Adrenal gland (tissue), 12 donors: Measurements from ENCODE around the gene CD53. TPM values are rescaled to one million over a fixed set of nuclear protein-coding genes. Genes with fewer than 3 reads are reported as not detected.

ENCODE experiments used
- DNase-seq, 7 donors: peaks; one replicate each; pipeline ENCODE4 v3.0.0-alpha.2; 2019 to 2020
- H3K27ac ChIP-seq, 5 donors: fragments of 200-600 bp; sonication (generic) in 4 of 5; 1 replicate in 3 of 5; 2 replicates in 2 of 5; pipeline versions ENCODE4 v1.5.1 to v1.8.0; 2016 to 2020; ENCODE audit warnings: mild to moderate bottlenecking in 1 of 5
- H3K27me3 ChIP-seq: fragments of 200-600 bp; 2 replicates; pipeline ENCODE4 v1.8.0; 2021
- H3K36me3 ChIP-seq, 2 donors: fragments of 200-600 bp; replicated peaks in 1 of 2; 1 replicate in 1 of 2; 2 replicates in 1 of 2; pipeline versions ENCODE4 v1.5.1 to v1.8.0; 2018 to 2022
- H3K4me1 ChIP-seq, 2 donors: fragments of 200-600 bp; replicated peaks in 1 of 2; 1 replicate in 1 of 2; 2 replicates in 1 of 2; pipeline versions ENCODE4 v1.5.1 to v1.8.0; 2018 to 2021
- H3K4me3 ChIP-seq, 4 donors: fragments of 200-600 bp; sonication (generic) in 3 of 4; one replicate each; pipeline ENCODE4 v1.5.1; 2016 to 2018
- H3K9me3 ChIP-seq, 3 donors: fragments of 200-600 bp; sonication (generic) in 1 of 3; replicated peaks in 1 of 3; 1 replicate in 2 of 3; 2 replicates in 1 of 3; pipeline versions ENCODE4 v1.5.1 to v1.8.0; 2016 to 2021
- POLR2A ChIP-seq, 2 donors: fragments of 450-650 bp; IDR thresholded peaks; one replicate each; pipeline ENCODE4 v1.6.1; 2017; ENCODE audit warnings: antibody characterized with exemption in 2 of 2, mild to moderate bottlenecking in 2 of 2, moderate library complexity in 1 of 2
- WGBS, 4 donors: extraction: QIAGEN DNeasy Blood & Tissue Kit in 2 of 4; methylation state at CpG; one replicate each; pipeline versions ENCODE4 v1.1.5 to v1.1.7; 2013 to 2017; 5-methylcytosine and 5-hydroxymethylcytosine counted together
- intact Hi-C, 2 donors: fragments of 100-400 bp; cut with DNase I; formaldehyde crosslinking; loops; one replicate each; pipeline versions ENCODE4 v1.14.1 to v1.15.0; 2022 to 2023
- polyA plus RNA-seq, 3 donors: library from polyadenylated mRNA; stranded (reverse); fragments of 200-250 nt in 2 of 3; fragments of 350-450 nt in 1 of 3; fragmentation: Illumina TruSeq in 1 of 3; extraction: RNeasy Lipid Tissue Mini Kit (QIAGEN cat#74804) in 1 of 3; gene quantifications; one replicate each; pipeline ENCODE4 v1.2.3, GENCODE V29; 2013 to 2014
- total RNA-seq, 9 donors: library from RNA; depleted of rRNA in 4 of 9; stranded (reverse); fragments of >200 nt in 4 of 9; fragments of 120-200 nt in 1 of 9; fragmentation: NEBNext Ultra II Directional in 1 of 9; extraction: Animal tissue kit (Norgen Biotek cat#: 25700) in 1 of 9; gene quantifications; one replicate each; pipeline versions ENCODE4 v1.1.0 to v1.2.4, GENCODE V29; 2013 to 2023
- TF ChIP-seq, protein P1 (sequence below), 6 experiments: fragments of 450-650 bp in 4 of 6; fragments of 200-600 bp in 2 of 6; sonication (generic) in 1 of 6; IDR thresholded peaks; 1 replicate in 5 of 6; 2 replicates in 1 of 6; pipeline versions ENCODE4 v1.5.1 to v1.8.0; 2016 to 2021; ENCODE audit warnings: antibody characterized with exemption in 6 of 6, mild to moderate bottlenecking in 2 of 6, moderate library complexity in 1 of 6
- donor health status: healthy with polysubstance abuse.
- donor health status: Bipolar disorder and iron deficiency.
- donor health status: DM: yes; HTN: yes; CAD: no.
- donor health status: DM: no; HTN: no; CAD: no.
- donor health status: DM: no; HTN: no; CAD: no.
- donor health status: DM: yes; HTN: yes; CAD: no.

CD53 gene
- total and polyA plus RNA-seq, 12 donors: 6.8 to 99.1 (median 37.9) TPM

DNA sequence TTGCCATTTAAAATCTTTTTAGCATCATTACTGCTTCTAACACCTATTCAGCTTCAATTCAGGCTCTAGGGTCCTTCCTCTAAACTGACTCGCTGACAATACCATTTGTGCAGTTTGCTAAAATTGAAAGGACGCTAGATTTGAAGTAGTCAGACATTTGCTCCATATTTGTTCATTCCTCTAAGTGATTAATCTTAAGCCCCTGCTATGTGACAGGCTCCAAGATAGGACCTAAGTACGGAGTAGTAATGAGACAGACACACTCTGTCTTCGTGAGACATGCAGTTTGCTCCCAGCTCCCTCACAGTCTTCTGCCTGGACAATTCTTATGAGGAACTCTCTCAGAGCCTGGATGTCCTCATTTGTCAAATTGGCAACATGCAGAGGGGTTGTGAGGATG, 26.1 kb upstream of the CD53 start:
- WGBS, 4 donors: 51 to 66% (median 55%) methylated on average over 4 of the region's 4 CpGs
- DNase-seq: no peak

DNA sequence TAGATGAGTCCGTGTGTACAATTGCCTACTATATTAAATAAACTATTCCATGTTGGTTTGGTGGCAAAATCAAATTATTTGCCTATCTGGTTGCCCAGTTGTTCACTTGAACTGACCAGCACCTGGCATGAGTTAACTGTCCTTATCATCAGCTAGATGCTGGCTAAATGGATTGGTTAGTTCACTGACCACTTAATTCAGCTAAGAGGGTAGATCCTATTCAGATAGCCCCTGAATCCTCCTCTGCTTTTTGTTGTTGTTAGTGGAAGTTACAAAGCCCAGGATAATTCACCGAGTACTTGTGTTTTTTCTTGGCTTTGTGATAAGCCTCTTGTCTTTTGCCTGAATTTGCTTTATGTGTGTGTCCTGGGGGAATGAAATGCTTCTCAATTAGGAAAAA, 22.8 kb upstream of the CD53 start:
- H3K27me3 ChIP-seq: no peaks in the 10 kb centered on the region
- H3K4me3 ChIP-seq: no peak overlapping the region
- 40 to 57% (median 48%) methylated on average over 2 of the region's 2 CpGs for WGBS, 4 donors
- DNase-seq: no peak
- intact Hi-C loops: no loop called here
- no peaks in the 10 kb centered on the region for H3K36me3 ChIP-seq
- H3K9me3 ChIP-seq: no peaks in the 10 kb centered on the region
- H3K27ac ChIP-seq: no peak overlapping the region
- TF ChIP-seq POLR2A (IDR thresholded peaks at IDR 0.05): no peak
- TF ChIP-seq, protein P1, sequence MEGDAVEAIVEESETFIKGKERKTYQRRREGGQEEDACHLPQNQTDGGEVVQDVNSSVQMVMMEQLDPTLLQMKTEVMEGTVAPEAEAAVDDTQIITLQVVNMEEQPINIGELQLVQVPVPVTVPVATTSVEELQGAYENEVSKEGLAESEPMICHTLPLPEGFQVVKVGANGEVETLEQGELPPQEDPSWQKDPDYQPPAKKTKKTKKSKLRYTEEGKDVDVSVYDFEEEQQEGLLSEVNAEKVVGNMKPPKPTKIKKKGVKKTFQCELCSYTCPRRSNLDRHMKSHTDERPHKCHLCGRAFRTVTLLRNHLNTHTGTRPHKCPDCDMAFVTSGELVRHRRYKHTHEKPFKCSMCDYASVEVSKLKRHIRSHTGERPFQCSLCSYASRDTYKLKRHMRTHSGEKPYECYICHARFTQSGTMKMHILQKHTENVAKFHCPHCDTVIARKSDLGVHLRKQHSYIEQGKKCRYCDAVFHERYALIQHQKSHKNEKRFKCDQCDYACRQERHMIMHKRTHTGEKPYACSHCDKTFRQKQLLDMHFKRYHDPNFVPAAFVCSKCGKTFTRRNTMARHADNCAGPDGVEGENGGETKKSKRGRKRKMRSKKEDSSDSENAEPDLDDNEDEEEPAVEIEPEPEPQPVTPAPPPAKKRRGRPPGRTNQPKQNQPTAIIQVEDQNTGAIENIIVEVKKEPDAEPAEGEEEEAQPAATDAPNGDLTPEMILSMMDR (IDR thresholded peaks at IDR 0.05): no peak
- H3K4me1 ChIP-seq: no peaks in the 10 kb centered on the region

More for the DNA sequence above, 26.1 kb upstream of the CD53 start:
- Histone ChIP-seq H3K27ac (no peak overlapping the region), H3K27me3 (peaks cover 4% of the 10 kb centered on the region), H3K9me3 (no peaks in the 10 kb centered on the region), H3K4me3 (no peak overlapping the region), H3K36me3 (no peaks in the 10 kb centered on the region), H3K4me1 (no peaks in the 10 kb centered on the region)
- TF ChIP-seq, protein P1 (IDR thresholded peaks at IDR 0.05): no peak
- no peak for TF ChIP-seq POLR2A (IDR thresholded peaks at IDR 0.05)
- intact Hi-C loops: no loop called here

DNA sequence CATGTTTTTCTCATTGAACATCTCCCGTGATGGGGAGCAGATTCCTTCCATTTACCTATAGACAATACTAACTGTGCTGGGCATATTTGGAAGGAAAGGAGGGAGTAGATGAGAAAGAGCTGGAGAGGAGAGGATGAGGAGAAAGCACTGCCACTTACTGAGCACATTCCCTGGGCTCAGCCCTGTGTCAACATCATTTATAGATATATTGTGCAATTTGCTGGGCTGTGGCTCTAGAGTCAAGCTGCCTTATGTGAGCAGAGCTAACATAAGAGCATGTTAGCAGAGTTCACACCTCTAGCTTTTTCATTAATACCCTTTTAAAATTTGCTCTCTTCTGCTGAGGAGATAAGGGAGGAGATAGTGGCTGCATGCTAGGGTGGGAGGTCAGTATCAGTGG, 22.3 kb upstream of the CD53 start:
- H3K9me3 ChIP-seq: no peaks in the 10 kb centered on the region
- 46 to 77% (median 69%) methylated on average over 1 of the region's 1 CpG for WGBS, 4 donors

DNA sequence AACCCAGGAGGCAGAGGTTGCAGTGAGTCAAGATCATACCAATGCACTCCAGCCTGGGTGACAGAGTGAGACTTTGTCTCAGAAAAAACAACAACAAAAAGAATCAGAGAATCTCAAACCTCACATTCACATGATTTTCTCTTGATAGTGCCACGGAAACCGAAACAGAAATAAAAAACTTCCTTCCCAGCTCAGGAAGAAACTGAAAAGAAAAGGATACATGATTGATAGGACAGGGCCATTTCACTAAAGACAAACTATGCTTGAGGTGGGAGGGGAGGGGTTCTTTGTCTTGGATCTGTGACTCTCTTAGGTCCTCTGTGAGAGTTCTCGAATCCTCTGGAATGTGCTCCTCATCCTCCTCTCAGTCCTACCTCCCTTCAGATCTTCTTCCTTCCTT, 19.8 kb upstream of the CD53 start:
- Histone ChIP-seq H3K27me3 (no peaks in the 10 kb centered on the region), H3K36me3 (no peaks in the 10 kb centered on the region), H3K9me3 (no peaks in the 10 kb centered on the region), H3K27ac (no peak overlapping the region), H3K4me3 (no peak overlapping the region), H3K4me1 (no peaks in the 10 kb centered on the region)
- intact Hi-C loops: no loop called here
- WGBS, 4 donors: 41 to 70% (median 53%) methylated on average over 3 of the region's 3 CpGs
- TF ChIP-seq POLR2A (IDR thresholded peaks at IDR 0.05): no peak
- TF ChIP-seq, protein P1 (IDR thresholded peaks at IDR 0.05): no peak
- DNase-seq: no peak

More for the DNA sequence above, 22.3 kb upstream of the CD53 start:
- DNase-seq: no peak
- H3K36me3 ChIP-seq: no peaks in the 10 kb centered on the region
- H3K4me1 ChIP-seq: no peaks in the 10 kb centered on the region
- TF ChIP-seq, protein P1 (IDR thresholded peaks at IDR 0.05): no peak
- no peak for TF ChIP-seq POLR2A (IDR thresholded peaks at IDR 0.05)
- H3K4me3 ChIP-seq: no peak overlapping the region
- intact Hi-C loops: no loop called here
- H3K27ac ChIP-seq: no peak overlapping the region
- no peaks in the 10 kb centered on the region for H3K27me3 ChIP-seq
